Bronchus fibroblast of lung (primary cell): ENCODE results near the gene RAPGEF3. TPM values are rescaled to one million over a fixed set of nuclear protein-coding genes. Genes with fewer than 3 reads are reported as not detected.

ENCODE experiments used
- total RNA-seq: library from RNA; depleted of rRNA; stranded (reverse); fragments of >200 nt; gene quantifications from 2 replicates; pipeline ENCODE4 v1.2.3, GENCODE V29; 2015

RAPGEF3 gene
- 0.67 and 0.74 TPM in 2 replicates for total RNA-seq

GRCh38 chr12:47758834-47759690 is at the start of gene RAPGEF3:
Gene RAPGEF3, minus strand, starts transcription at chr12:47758880. Its CDS starts 324 bp downstream, at chr12:47758556.

GRCh38 chr12:47773062-47773857 is 14.6 kb upstream of the RAPGEF3 start, which contains the start of gene SLC48A1:
Gene SLC48A1, plus strand, starts transcription at chr12:47773238. Its CDS starts 67 bp downstream, at chr12:47773305.

GRCh38 chr12:47725091-47725772 is 33.4 kb downstream of the RAPGEF3 start, which contains the start of gene ENDOU:
Gene ENDOU, minus strand, starts transcription at chr12:47725490. Its CDS starts 77 bp downstream, at chr12:47725413.

GRCh38 chr12:47705566-47706425 is 52.9 kb downstream of the RAPGEF3 start, which contains the start of gene RPAP3:
Gene RPAP3, minus strand, starts transcription at chr12:47706030. Its CDS starts 3,190 bp downstream, at chr12:47702840.

Other genes with a start within 250 kb of the RAPGEF3 start
- 10.7 and 15.3 TPM in 2 replicates for gene RPAP3, start 52.9 kb downstream of the RAPGEF3 start, total RNA-seq
- gene ENDOU, start 33.4 kb downstream of the RAPGEF3 start, total RNA-seq = not detected in 2 replicates
- gene SLC48A1, start 14.4 kb upstream of the RAPGEF3 start, total RNA-seq = 4.9 and 5.5 TPM in 2 replicates
- gene HDAC7, start 61.0 kb upstream of the RAPGEF3 start, total RNA-seq = 48.6 and 55.8 TPM in 2 replicates
- gene VDR, start 146.1 kb upstream of the RAPGEF3 start, total RNA-seq = 2.2 and 3.5 TPM in 2 replicates
- 82.0 and 84.1 TPM in 2 replicates for gene TMEM106C, start 204.7 kb upstream of the RAPGEF3 start, total RNA-seq
- 0.17 and 1.2 TPM in 2 replicates for gene COL2A1, start 245.6 kb upstream of the RAPGEF3 start, total RNA-seq